ENCODE measurements around the gene PHC2.
A peak's percentile ranks its signal among the peaks of the same experiment; 100 is the strongest.

PHC2 gene

GRCh38 chr1:33434363-33434750, 3.5 kb upstream of the PHC2 start:
- H3K4me2 ChIP-seq (ENCODE audit: low read length): no peak overlapping the region
- no peak overlapping the region for H2AFZ ChIP-seq (ENCODE audit: low read length)
- no peaks in the 10 kb centered on the region for H3K9me2 ChIP-seq (ENCODE audit: low read depth, low read length)
- no peaks in the 10 kb centered on the region for H3K79me2 ChIP-seq (ENCODE audit: insufficient read depth, low read length)
- no peaks in the 10 kb centered on the region for H3K36me3 ChIP-seq (ENCODE audit: insufficient read depth, low read length)
- H3K9ac ChIP-seq (ENCODE audit: low read length): no peak overlapping the region
- H3K27me3 ChIP-seq (ENCODE audit: insufficient read depth, low read length): peaks cover 4% of the 10 kb centered on the region; the same call in 1 of the 2 replicates
- no peaks in the 10 kb centered on the region for H4K20me1 ChIP-seq (ENCODE audit: insufficient read depth, low read length)
- H3K4me3 ChIP-seq (ENCODE audit: low read depth, low read length, poor library complexity, severe bottlenecking): no peak overlapping the region
- H3K4me1 ChIP-seq (ENCODE audit: insufficient read depth, low read length, severe bottlenecking): peaks cover 3% of the 10 kb centered on the region
- H3K9me3 ChIP-seq (ENCODE audit: low read length): no peaks in the 10 kb centered on the region
- H3K27ac ChIP-seq (ENCODE audit: low read depth, low read length, poor library complexity, severe bottlenecking): no peak overlapping the region
- no peaks in the 10 kb centered on the region for H3F3A ChIP-seq (ENCODE audit: insufficient read depth, low read length)
- TF ChIP-seq, protein P1, sequence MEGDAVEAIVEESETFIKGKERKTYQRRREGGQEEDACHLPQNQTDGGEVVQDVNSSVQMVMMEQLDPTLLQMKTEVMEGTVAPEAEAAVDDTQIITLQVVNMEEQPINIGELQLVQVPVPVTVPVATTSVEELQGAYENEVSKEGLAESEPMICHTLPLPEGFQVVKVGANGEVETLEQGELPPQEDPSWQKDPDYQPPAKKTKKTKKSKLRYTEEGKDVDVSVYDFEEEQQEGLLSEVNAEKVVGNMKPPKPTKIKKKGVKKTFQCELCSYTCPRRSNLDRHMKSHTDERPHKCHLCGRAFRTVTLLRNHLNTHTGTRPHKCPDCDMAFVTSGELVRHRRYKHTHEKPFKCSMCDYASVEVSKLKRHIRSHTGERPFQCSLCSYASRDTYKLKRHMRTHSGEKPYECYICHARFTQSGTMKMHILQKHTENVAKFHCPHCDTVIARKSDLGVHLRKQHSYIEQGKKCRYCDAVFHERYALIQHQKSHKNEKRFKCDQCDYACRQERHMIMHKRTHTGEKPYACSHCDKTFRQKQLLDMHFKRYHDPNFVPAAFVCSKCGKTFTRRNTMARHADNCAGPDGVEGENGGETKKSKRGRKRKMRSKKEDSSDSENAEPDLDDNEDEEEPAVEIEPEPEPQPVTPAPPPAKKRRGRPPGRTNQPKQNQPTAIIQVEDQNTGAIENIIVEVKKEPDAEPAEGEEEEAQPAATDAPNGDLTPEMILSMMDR (IDR thresholded peaks at IDR 0.05; ENCODE audit: low read length): no peak
- no peak for TF ChIP-seq EZH2 (IDR thresholded peaks at IDR 0.05; ENCODE audit: borderline replicate concordance, low read length)

DNA sequence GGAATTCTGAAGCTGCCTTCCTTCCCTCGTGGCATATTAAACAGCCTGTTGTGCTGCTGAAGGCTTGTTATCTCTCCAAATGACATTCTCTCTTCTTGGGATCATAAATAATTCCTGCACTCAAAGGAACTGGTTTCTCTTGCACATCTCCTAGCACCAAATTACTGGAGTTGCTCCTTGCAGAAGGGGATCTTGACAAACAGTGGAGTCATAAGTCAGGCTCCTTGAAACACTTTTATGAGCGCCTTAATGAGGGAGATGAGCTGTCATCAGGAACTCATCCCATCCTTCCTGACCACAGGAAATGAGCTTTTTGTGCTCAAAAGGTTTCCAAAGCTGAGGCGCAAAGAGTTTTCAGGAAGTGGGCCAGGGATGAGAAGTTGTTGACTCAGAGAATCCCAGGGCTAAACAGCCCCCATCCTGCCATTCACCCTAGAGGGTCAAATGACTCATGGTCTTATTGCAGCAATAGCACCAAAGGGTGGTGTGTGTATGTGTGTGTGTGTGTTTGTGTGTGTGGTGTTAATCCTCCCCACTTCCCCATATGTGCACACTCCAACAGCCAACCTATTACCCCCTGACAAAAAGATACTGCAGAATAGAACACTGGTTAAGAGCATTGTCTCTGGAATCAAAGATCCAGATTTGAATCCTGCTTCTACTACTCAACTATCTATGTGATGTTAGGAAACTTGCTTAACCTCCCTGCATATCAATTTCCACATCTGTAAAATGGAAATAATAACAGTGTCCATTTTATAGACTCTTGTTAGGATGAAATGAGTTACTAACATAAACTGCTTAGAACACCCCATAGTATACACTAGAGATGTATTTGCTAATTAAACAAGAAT, 2.8 kb upstream of the PHC2 start:
- Histone ChIP-seq H3K4me2 (ENCODE audit: low read length) (no peak overlapping the region), H3K27me3 (ENCODE audit: insufficient read depth, low read length) (peaks cover 4% of the 10 kb centered on the region; the same call in 1 of the 2 replicates), H3K36me3 (ENCODE audit: insufficient read depth, low read length) (no peaks in the 10 kb centered on the region), H3K27ac (ENCODE audit: low read depth, low read length, poor library complexity, severe bottlenecking) (no peak overlapping the region), H3K9me3 (ENCODE audit: low read length) (no peaks in the 10 kb centered on the region), H2AFZ (ENCODE audit: low read length) (no peak overlapping the region), H3K4me1 (ENCODE audit: insufficient read depth, low read length, severe bottlenecking) (peaks cover 3% of the 10 kb centered on the region), H4K20me1 (ENCODE audit: insufficient read depth, low read length) (no peaks in the 10 kb centered on the region), H3K9ac (ENCODE audit: low read length) (no peak overlapping the region), H3F3A (ENCODE audit: insufficient read depth, low read length) (no peaks in the 10 kb centered on the region), H3K79me2 (ENCODE audit: insufficient read depth, low read length) (no peaks in the 10 kb centered on the region), H3K4me3 (ENCODE audit: low read depth, low read length, poor library complexity, severe bottlenecking) (no peak overlapping the region), H3K9me2 (ENCODE audit: low read depth, low read length) (no peaks in the 10 kb centered on the region)
- TF ChIP-seq, protein P1 (IDR thresholded peaks at IDR 0.05; ENCODE audit: low read length): no peak
- no peak for TF ChIP-seq EZH2 (IDR thresholded peaks at IDR 0.05; ENCODE audit: borderline replicate concordance, low read length)

- Histone ChIP-seq H3K9me3 (ENCODE audit: low read length) (no peaks in the 10 kb centered on the region), H3K4me3 (ENCODE audit: low read depth, low read length, poor library complexity, severe bottlenecking) (peak overlapping the region; percentile 59), H3K36me3 (ENCODE audit: insufficient read depth, low read length) (no peaks in the 10 kb centered on the region), H3K4me1 (ENCODE audit: insufficient read depth, low read length, severe bottlenecking) (peaks cover 3% of the 10 kb centered on the region), H3K27ac (ENCODE audit: low read depth, low read length, poor library complexity, severe bottlenecking) (no peak overlapping the region), H3K9ac (ENCODE audit: low read length) (peak overlapping the region; percentile 36; the same call in 1 of the 2 replicates), H2AFZ (ENCODE audit: low read length) (no peak overlapping the region), H3K4me2 (ENCODE audit: low read length) (peak overlapping the region; percentile 68), H3K9me2 (ENCODE audit: low read depth, low read length) (no peaks in the 10 kb centered on the region), H3F3A (ENCODE audit: insufficient read depth, low read length) (no peaks in the 10 kb centered on the region), H4K20me1 (ENCODE audit: insufficient read depth, low read length) (no peaks in the 10 kb centered on the region), H3K79me2 (ENCODE audit: insufficient read depth, low read length) (no peaks in the 10 kb centered on the region), H3K27me3 (ENCODE audit: insufficient read depth, low read length) (no peaks in the 10 kb centered on the region; the same call in 1 of the 2 replicates)
- TF ChIP-seq, protein P1 (IDR thresholded peaks at IDR 0.05; ENCODE audit: low read length): no peak
- TF ChIP-seq EZH2 (IDR thresholded peaks at IDR 0.05; ENCODE audit: borderline replicate concordance, low read length): no peak
These were observed 821 bp downstream of the PHC2 start for GRCh38 chr1:33429856-33430691.
